Astrocyte (in vitro differentiated cells and primary cell): ENCODE data around the gene HOXB4. TPM values are rescaled to one million over a fixed set of nuclear protein-coding genes. Genes with fewer than 3 reads are reported as not detected.

Experiments used
- DNase-seq: peaks from one replicate; pipeline ENCODE4 v3.0.0-alpha.2; 2010; ENCODE audit warnings: low read depth
- FAIRE-seq: peaks from 2 replicates; lab custom pipeline; 2011; peaks lifted over from hg19 to GRCh38; lab: Jason Lieb, UNC
- H2AFZ ChIP-seq: 2 replicates; pipeline ENCODE4 v1.6.0; 2012; ENCODE audit warnings: low read depth, low read length, inconsistent platforms
- H3K27ac ChIP-seq: 2 replicates; pipeline ENCODE4 v1.5.1; 2011; ENCODE audit warnings: low read depth, low read length, inconsistent platforms
- H3K27me3 ChIP-seq: 2 replicates; pipeline ENCODE4 v1.6.0; 2011; ENCODE audit warnings: low read length, inconsistent platforms; ENCODE audit not compliant: insufficient read depth
- H3K36me3 ChIP-seq: 2 replicates; pipeline ENCODE4 v1.5.1; 2011; ENCODE audit warnings: low read length, inconsistent platforms; ENCODE audit not compliant: insufficient read depth
- H3K4me1 ChIP-seq: 2 replicates; pipeline ENCODE4 v1.5.1; 2011; ENCODE audit warnings: low read length, inconsistent platforms; ENCODE audit not compliant: insufficient read depth
- H3K4me2 ChIP-seq: 2 replicates; pipeline ENCODE4 v1.6.0; 2012; ENCODE audit warnings: low read length, inconsistent platforms
- H3K4me3 ChIP-seq: 2 replicates; pipeline ENCODE4 v1.5.1; 2011; ENCODE audit warnings: low read depth, mild to moderate bottlenecking, low read length, inconsistent platforms; ENCODE audit not compliant: insufficient read depth
- H3K79me2 ChIP-seq: 2 replicates; pipeline ENCODE4 v1.6.0; 2012; ENCODE audit warnings: mild to moderate bottlenecking, low read length, inconsistent platforms; ENCODE audit not compliant: insufficient read depth
- H3K9ac ChIP-seq: 2 replicates; pipeline ENCODE4 v1.6.0; 2012; ENCODE audit warnings: mild to moderate bottlenecking, low read length, inconsistent platforms
- H3K9me3 ChIP-seq: 2 replicates; pipeline ENCODE4 v1.5.1; 2012; ENCODE audit warnings: low read depth, mild to moderate bottlenecking, low read length, inconsistent platforms; ENCODE audit not compliant: insufficient read depth
- H4K20me1 ChIP-seq: 2 replicates; pipeline ENCODE4 v1.6.0; 2012; ENCODE audit warnings: low read length, inconsistent platforms; ENCODE audit not compliant: insufficient read depth
- H3K27ac Mint-ChIP-seq: one replicate; pipeline ENCODE4 v1.8.0; 2021; ENCODE audit warnings: mild to moderate bottlenecking, mixed read lengths; ENCODE audit not compliant: unreplicated experiment
- H3K27me3 Mint-ChIP-seq: one replicate; pipeline ENCODE4 v1.8.0; 2021; ENCODE audit warnings: low read depth, mixed read lengths; ENCODE audit not compliant: unreplicated experiment
- H3K36me3 Mint-ChIP-seq: one replicate; pipeline ENCODE4 v1.8.0; 2021; ENCODE audit warnings: low read depth, mixed read lengths; ENCODE audit not compliant: unreplicated experiment
- H3K4me1 Mint-ChIP-seq: one replicate; pipeline ENCODE4 v1.8.0; 2021; ENCODE audit warnings: low read depth, mixed read lengths; ENCODE audit not compliant: unreplicated experiment
- H3K4me3 Mint-ChIP-seq: one replicate; pipeline ENCODE4 v1.8.0; 2021; ENCODE audit warnings: mild to moderate bottlenecking, moderate library complexity, mixed read lengths; ENCODE audit not compliant: unreplicated experiment
- H3K9me3 Mint-ChIP-seq: one replicate; pipeline ENCODE4 v1.8.0; 2021; ENCODE audit warnings: mild to moderate bottlenecking, mixed read lengths; ENCODE audit not compliant: unreplicated experiment
- CTCF ChIP-seq: IDR thresholded peaks from 2 replicates; pipeline ENCODE4 v1.5.1; 2011; ENCODE audit warnings: low read depth, mild to moderate bottlenecking, inconsistent platforms, low read length, moderate library complexity; ENCODE audit not compliant: insufficient read depth
- EZH2 ChIP-seq: IDR thresholded peaks from 2 replicates; pipeline ENCODE4 v1.6.1; 2012; ENCODE audit warnings: mild to moderate bottlenecking, low read length, inconsistent platforms; ENCODE audit not compliant: insufficient read depth
- total RNA-seq: library from RNA; stranded (reverse); gene quantifications from 2 replicates; pipeline ENCODE4 v1.2.1, GENCODE V29; 2021

HOXB4 gene
- total RNA-seq, 1 donor from 2014 or later = not detected

DNA sequence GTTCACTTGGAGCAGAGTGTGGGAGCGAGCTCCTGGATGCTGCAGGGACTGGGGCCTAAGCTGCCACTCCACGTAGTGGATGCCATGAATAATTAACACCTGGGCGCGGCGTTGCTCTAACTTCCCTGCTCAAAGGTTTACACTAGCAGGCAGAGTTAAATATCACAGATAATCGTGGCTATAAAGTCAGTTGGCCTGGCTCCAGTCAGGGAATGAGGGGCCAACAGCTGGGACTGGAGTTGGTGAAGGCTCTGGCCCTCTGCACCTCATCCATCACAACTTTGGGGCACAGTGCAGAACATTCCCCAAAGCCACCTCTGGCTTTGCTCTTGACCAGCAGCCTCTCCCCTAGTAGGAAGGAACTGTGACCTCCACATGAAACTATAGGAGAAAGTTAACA, 10.9 kb downstream of the HOXB4 start:
- Mint-ChIP-seq H3K27ac (no peak overlapping the region), H3K4me3 (no peak overlapping the region), H3K27me3 (peaks cover 17% of the 10 kb centered on the region), H3K4me1 (no peaks in the 10 kb centered on the region), H3K36me3 (no peaks in the 10 kb centered on the region), H3K9me3 (peaks cover 15% of the 10 kb centered on the region)
- Histone ChIP-seq H3K4me1 (peaks cover 21% of the 10 kb centered on the region), H3K4me2 (peak overlapping the region; percentile 86), H3K9me3 (no peaks in the 10 kb centered on the region), H3K9ac (peak overlapping the region; percentile 62), H3K27ac (peak overlapping the region; percentile 65), H3K79me2 (peaks cover 95% of the 10 kb centered on the region), H4K20me1 (no peaks in the 10 kb centered on the region), H3K27me3 (peaks cover 89% of the 10 kb centered on the region), H2AFZ (no peak overlapping the region), H3K36me3 (no peaks in the 10 kb centered on the region), H3K4me3 (no peak overlapping the region)
- TF ChIP-seq CTCF (no peak), EZH2 (no peak)
- DNase-seq = no peak
- no peak for FAIRE-seq

DNA sequence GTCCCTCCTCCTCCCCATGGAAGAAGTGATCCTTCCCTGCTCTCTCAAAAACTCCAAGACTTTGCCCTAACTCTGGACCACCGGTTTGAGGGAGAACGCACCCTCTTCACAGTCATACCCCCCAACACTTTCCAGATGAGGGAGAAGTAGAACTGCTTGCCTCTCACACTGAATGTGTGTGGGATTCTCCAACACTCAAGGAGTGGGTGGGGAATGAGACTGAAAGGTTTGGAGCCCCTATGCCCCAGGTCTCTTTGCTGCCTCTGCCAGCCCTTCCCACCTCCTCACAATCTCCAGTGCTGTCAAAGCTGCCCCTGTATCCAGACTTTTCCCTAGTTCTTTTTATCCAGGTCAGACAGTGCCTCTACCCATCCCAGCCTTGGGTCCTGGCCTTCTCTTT, 11.4 kb downstream of the HOXB4 start:
- Histone ChIP-seq H3K4me1 (peaks cover 22% of the 10 kb centered on the region), H3K27me3 (peaks cover 89% of the 10 kb centered on the region), H2AFZ (no peak overlapping the region), H3K4me3 (no peak overlapping the region), H3K4me2 (peak overlapping the region; percentile 86), H3K36me3 (no peaks in the 10 kb centered on the region), H4K20me1 (peaks cover 3% of the 10 kb centered on the region), H3K9me3 (no peaks in the 10 kb centered on the region), H3K9ac (peak overlapping the region; percentile 62), H3K27ac (peak overlapping the region; percentile 65), H3K79me2 (peaks cover 95% of the 10 kb centered on the region)
- Mint-ChIP-seq H3K4me3 (no peak overlapping the region), H3K27ac (no peak overlapping the region), H3K4me1 (no peaks in the 10 kb centered on the region), H3K9me3 (peaks cover 16% of the 10 kb centered on the region), H3K36me3 (no peaks in the 10 kb centered on the region), H3K27me3 (peaks cover 22% of the 10 kb centered on the region)
- TF ChIP-seq EZH2 (no peak), CTCF (no peak)
- DNase-seq (no peak), FAIRE-seq (no peak)

DNA sequence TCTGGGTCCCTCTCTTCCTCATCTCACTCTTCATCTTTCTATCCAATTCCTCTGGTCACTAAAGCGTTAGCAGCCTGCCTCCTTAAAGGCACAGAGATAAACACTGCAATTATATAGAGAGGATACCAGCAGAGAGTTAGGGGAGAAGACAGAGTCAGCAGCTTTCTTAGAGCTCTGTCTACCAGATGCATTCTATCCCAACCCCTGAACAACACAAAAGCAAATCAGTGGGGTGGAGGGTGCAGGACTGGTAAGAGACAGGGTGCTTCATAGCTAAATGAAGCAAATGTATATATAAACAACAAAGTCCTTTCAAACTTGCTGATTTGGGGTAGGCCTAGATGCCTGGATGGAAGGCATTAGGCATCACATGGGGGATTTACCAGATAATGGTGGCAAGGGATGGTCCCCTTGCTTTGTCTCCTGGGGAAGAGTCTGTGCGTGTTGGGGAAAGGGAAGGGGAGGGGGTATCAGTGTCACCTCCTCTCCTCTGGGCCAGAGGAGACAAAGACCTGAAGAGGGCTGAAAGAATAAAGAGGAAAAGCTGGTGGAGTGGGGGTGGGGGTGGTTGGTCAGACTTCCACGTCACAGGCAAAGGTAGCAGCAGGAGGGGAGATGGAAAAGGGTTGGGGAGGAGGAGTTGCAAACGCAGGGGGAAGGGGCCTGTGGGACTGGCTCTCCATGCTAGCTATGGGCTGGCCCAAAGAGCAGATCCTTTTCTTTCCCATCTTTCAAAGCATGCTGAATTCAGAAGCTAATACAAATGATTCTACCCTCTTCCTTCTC, 12.0 kb downstream of the HOXB4 start:
- Histone ChIP-seq H3K36me3 (no peaks in the 10 kb centered on the region), H3K9ac (peak overlapping the region; percentile 76), H4K20me1 (peaks cover 9% of the 10 kb centered on the region), H3K4me1 (peaks cover 26% of the 10 kb centered on the region), H3K79me2 (peaks cover 95% of the 10 kb centered on the region), H3K4me2 (peak overlapping the region; percentile 86), H3K27me3 (peaks cover 89% of the 10 kb centered on the region), H2AFZ (no peak overlapping the region), H3K27ac (peak overlapping the region; percentile 65), H3K4me3 (no peak overlapping the region), H3K9me3 (no peaks in the 10 kb centered on the region)
- Mint-ChIP-seq H3K4me3 (no peak overlapping the region), H3K36me3 (no peaks in the 10 kb centered on the region), H3K9me3 (peaks cover 16% of the 10 kb centered on the region), H3K27me3 (peaks cover 28% of the 10 kb centered on the region), H3K27ac (no peak overlapping the region), H3K4me1 (no peaks in the 10 kb centered on the region)
- FAIRE-seq (no peak), DNase-seq (no peak)
- TF ChIP-seq EZH2 = no peak
- TF ChIP-seq CTCF = no peak
